HCT116 (cell line): ENCODE results near the gene FAXDC2.

Experiments
- EGR1 ChIP-seq: IDR thresholded peaks from 2 replicates; pipeline ENCODE4 v1.6.1; 2012; ENCODE audit warnings: low read depth
- FOSL1 ChIP-seq: IDR thresholded peaks from 2 replicates; pipeline ENCODE4 v1.6.1; 2012; ENCODE audit warnings: low read depth
- POLR2A ChIP-seq: IDR thresholded peaks from 2 replicates; pipeline ENCODE4 v1.7.0; 2011; ENCODE audit warnings: borderline replicate concordance; ENCODE audit not compliant: insufficient read depth, insufficient read length; ENCODE audit errors: extremely low read depth
- RAD21 ChIP-seq: IDR thresholded peaks from 2 replicates; pipeline ENCODE4 v1.6.1; 2012; ENCODE audit warnings: low read depth, mild to moderate bottlenecking
- SIN3A ChIP-seq: IDR thresholded peaks from 2 replicates; pipeline ENCODE4 v1.6.1; 2012; ENCODE audit warnings: low read depth
- SRF ChIP-seq: IDR thresholded peaks from 2 replicates; pipeline ENCODE4 v1.6.1; 2012; ENCODE audit warnings: low read depth
- TF ChIP-seq, protein P1 (sequence below), 3 experiments: fragments of 200-600 bp in 1 of 3; sonication (generic) in 1 of 3; IDR thresholded peaks in 2 of 3; conservative IDR thresholded peaks in 1 of 3; 2 replicates each; pipeline ENCODE4 v1.5.1; 2012 to 2017; ENCODE audit warnings: low read depth in 2 of 3, low read length in 2 of 3, antibody characterized with exemption in 1 of 3, borderline replicate concordance in 1 of 3, control low read depth in 1 of 3, mild to moderate bottlenecking in 1 of 3, mixed read lengths in 1 of 3, mixed run types in 1 of 3, moderate library complexity in 1 of 3; ENCODE audit not compliant: insufficient read depth in 1 of 3
- TF ChIP-seq, protein P2 (sequence below): IDR thresholded peaks from 2 replicates; pipeline ENCODE4 v1.6.1; 2012
- TF ChIP-seq, protein P3 (sequence below): IDR thresholded peaks from 2 replicates; pipeline ENCODE4 v1.6.1; 2012; ENCODE audit warnings: low read depth
- TF ChIP-seq, protein P4 (sequence below): IDR thresholded peaks from 2 replicates; pipeline ENCODE4 v1.6.1; 2012

DNA sequence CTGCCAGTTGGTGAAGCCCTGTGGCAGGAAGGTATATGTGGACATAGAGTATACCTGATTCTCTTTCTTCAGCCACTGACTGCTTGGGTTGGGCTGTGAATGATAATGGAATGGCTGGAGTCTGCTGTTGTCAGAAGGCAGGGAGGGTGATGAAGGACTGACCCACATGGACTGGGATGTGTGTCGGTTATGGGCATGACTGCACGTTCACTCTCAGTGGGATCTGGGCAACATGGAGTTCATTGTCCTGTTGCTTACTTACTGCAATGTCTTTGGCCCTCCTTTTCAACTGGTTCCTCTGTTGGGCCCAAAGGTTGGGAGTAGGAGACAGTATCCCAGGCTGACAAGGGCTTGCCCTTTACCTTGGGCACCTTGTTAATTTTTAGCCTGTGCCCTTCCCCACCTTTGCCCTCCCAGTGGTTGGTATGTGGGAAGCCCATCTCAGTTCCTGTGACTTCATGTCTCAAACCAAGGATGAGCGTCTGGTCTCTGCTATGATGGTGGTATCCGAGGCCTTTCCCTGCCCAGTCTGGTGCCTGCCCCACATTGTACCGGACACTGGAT lies 34.6 kb downstream of the FAXDC2 start:
- TF ChIP-seq POLR2A (no peak), EGR1 (no peak), SRF (no peak), SIN3A (no peak), RAD21 (no peak), FOSL1 (no peak)
- TF ChIP-seq, protein P1, sequence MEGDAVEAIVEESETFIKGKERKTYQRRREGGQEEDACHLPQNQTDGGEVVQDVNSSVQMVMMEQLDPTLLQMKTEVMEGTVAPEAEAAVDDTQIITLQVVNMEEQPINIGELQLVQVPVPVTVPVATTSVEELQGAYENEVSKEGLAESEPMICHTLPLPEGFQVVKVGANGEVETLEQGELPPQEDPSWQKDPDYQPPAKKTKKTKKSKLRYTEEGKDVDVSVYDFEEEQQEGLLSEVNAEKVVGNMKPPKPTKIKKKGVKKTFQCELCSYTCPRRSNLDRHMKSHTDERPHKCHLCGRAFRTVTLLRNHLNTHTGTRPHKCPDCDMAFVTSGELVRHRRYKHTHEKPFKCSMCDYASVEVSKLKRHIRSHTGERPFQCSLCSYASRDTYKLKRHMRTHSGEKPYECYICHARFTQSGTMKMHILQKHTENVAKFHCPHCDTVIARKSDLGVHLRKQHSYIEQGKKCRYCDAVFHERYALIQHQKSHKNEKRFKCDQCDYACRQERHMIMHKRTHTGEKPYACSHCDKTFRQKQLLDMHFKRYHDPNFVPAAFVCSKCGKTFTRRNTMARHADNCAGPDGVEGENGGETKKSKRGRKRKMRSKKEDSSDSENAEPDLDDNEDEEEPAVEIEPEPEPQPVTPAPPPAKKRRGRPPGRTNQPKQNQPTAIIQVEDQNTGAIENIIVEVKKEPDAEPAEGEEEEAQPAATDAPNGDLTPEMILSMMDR (IDR thresholded peaks at IDR 0.05 in 2 of 3, conservative IDR thresholded peaks at IDR 0.05 in 1 of 3; ENCODE audit: borderline replicate concordance in 1 of 3, insufficient read depth in 1 of 3, low read depth in 2 of 3, low read length in 2 of 3): no peak
- TF ChIP-seq, protein P2, sequence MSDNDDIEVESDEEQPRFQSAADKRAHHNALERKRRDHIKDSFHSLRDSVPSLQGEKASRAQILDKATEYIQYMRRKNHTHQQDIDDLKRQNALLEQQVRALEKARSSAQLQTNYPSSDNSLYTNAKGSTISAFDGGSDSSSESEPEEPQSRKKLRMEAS: no peak
- TF ChIP-seq, protein P3, sequence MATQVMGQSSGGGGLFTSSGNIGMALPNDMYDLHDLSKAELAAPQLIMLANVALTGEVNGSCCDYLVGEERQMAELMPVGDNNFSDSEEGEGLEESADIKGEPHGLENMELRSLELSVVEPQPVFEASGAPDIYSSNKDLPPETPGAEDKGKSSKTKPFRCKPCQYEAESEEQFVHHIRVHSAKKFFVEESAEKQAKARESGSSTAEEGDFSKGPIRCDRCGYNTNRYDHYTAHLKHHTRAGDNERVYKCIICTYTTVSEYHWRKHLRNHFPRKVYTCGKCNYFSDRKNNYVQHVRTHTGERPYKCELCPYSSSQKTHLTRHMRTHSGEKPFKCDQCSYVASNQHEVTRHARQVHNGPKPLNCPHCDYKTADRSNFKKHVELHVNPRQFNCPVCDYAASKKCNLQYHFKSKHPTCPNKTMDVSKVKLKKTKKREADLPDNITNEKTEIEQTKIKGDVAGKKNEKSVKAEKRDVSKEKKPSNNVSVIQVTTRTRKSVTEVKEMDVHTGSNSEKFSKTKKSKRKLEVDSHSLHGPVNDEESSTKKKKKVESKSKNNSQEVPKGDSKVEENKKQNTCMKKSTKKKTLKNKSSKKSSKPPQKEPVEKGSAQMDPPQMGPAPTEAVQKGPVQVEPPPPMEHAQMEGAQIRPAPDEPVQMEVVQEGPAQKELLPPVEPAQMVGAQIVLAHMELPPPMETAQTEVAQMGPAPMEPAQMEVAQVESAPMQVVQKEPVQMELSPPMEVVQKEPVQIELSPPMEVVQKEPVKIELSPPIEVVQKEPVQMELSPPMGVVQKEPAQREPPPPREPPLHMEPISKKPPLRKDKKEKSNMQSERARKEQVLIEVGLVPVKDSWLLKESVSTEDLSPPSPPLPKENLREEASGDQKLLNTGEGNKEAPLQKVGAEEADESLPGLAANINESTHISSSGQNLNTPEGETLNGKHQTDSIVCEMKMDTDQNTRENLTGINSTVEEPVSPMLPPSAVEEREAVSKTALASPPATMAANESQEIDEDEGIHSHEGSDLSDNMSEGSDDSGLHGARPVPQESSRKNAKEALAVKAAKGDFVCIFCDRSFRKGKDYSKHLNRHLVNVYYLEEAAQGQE: no peak
- TF ChIP-seq, protein P4, sequence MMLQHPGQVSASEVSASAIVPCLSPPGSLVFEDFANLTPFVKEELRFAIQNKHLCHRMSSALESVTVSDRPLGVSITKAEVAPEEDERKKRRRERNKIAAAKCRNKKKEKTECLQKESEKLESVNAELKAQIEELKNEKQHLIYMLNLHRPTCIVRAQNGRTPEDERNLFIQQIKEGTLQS: no peak
